ENCODE measurements around the gene ATP6V0B.

DNA sequence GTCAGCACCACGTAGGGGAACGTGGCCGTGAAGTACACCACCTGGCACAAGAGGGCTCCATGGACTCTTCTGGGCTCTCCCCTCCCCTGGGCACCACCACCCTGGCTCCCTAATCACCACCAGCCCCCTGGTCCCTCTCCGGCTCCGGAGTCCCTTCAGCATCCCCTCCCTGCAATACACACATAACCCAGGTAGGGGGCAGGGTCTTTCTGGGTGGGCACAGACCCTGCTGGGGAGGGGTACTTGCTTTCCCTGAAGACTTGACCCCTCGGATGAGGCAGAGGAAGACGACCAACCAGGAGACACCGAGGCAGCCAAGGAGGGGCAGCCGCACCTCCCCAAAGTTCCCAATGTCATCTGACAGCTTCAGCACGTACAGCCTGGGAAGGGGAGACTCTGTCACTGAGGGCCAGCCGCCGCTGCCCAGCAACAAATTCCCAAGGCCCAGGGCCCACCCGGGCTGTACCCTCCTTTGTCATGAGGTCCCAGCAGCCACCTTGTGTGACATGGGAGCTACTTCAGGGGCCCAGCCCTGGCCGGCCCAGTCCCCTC lies 27.9 kb downstream of the ATP6V0B start:
- no peak for TF ChIP-seq ZKSCAN1 (IDR thresholded peaks at IDR 0.05; ENCODE audit: low read length)
- TF ChIP-seq TARDBP (CRISPR knock-in tag; IDR thresholded peaks at IDR 0.05), result no peak
- TF ChIP-seq POLR2AphosphoS5 (IDR thresholded peaks at IDR 0.05; ENCODE audit: low read depth, low read length), result no peak
- TF ChIP-seq NFE2 (CRISPR knock-in tag; IDR thresholded peaks at IDR 0.05), result no peak

All from HepG2 (cell line).